ENCODE measurements around the gene KLHL24.

GRCh38 chr3:183618542-183618941 is 16.9 kb upstream of the KLHL24 start:
- TF ChIP-seq CTCF (IDR thresholded peaks at IDR 0.05) (no peak), POLR2A (IDR thresholded peaks at IDR 0.05) (no peak)

Data from testis (tissue), 2 donors.